Subcutaneous adipose tissue (tissue), 4 donors: Measurements from ENCODE around the gene GLRA1. TPM values are rescaled to one million over a fixed set of nuclear protein-coding genes. Genes with fewer than 3 reads are reported as not detected.

ENCODE experiments used
- total RNA-seq, 4 donors: library from RNA; depleted of rRNA; stranded (reverse); fragments of >200 nt; gene quantifications; one replicate each; pipeline ENCODE4 v1.1.0, GENCODE V29; 2016
- TF ChIP-seq, protein P1 (sequence below): fragments of 450-650 bp; IDR thresholded peaks from one replicate; pipeline ENCODE4 v1.5.1; 2016; ENCODE audit warnings: low read depth, mild to moderate bottlenecking, control low read depth, antibody characterized with exemption, moderate library complexity

GLRA1 gene
- total RNA-seq, 4 donors from 2014 or later: not detected

DNA sequence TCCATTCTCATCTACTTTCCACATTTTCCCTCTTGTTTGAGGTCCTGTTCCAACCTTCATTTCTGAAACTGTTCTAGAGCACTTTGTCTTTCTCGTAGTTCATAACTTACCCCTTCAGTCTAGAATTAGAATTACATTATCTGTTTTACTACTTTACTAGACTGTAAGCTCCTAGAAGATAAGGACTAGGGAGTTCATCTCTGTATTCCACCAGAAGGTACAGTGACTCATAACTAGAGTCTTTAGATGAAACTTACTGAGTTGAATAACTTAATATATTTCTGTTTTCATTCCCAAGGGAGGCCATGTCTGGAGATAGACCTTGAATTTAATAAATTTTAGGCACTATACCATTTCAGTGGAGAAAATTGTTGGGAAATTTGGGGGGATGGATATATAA lies 114.2 kb downstream of the GLRA1 start:
- TF ChIP-seq, protein P1, sequence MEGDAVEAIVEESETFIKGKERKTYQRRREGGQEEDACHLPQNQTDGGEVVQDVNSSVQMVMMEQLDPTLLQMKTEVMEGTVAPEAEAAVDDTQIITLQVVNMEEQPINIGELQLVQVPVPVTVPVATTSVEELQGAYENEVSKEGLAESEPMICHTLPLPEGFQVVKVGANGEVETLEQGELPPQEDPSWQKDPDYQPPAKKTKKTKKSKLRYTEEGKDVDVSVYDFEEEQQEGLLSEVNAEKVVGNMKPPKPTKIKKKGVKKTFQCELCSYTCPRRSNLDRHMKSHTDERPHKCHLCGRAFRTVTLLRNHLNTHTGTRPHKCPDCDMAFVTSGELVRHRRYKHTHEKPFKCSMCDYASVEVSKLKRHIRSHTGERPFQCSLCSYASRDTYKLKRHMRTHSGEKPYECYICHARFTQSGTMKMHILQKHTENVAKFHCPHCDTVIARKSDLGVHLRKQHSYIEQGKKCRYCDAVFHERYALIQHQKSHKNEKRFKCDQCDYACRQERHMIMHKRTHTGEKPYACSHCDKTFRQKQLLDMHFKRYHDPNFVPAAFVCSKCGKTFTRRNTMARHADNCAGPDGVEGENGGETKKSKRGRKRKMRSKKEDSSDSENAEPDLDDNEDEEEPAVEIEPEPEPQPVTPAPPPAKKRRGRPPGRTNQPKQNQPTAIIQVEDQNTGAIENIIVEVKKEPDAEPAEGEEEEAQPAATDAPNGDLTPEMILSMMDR: no peak

GRCh38 chr5:151808451-151809169 lies 116.0 kb downstream of the GLRA1 start:
- TF ChIP-seq, protein P1: no peak

- TF ChIP-seq, protein P1: no peak
These were observed 119.0 kb downstream of the GLRA1 start for GRCh38 chr5:151805414-151806223.

DNA sequence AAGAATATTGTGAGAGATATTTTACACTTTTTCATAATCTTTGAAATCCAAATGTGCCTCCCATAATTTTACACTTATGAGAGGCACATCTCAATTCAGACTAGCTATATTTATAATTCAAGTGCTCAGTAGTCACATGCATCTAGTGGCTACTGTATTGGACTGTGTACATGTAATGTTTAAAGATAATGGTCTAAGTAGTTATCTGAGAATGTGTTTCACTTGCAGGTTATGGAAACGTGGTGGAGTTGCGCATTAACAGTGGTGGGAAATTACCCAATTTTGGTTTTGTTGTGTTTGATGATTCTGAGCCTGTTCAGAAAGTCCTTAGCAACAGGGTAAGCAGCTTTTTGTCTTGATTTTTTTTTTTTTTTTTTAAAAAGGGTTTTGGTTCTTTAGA lies 124.1 kb downstream of the GLRA1 start:
- TF ChIP-seq, protein P1: no peak

DNA sequence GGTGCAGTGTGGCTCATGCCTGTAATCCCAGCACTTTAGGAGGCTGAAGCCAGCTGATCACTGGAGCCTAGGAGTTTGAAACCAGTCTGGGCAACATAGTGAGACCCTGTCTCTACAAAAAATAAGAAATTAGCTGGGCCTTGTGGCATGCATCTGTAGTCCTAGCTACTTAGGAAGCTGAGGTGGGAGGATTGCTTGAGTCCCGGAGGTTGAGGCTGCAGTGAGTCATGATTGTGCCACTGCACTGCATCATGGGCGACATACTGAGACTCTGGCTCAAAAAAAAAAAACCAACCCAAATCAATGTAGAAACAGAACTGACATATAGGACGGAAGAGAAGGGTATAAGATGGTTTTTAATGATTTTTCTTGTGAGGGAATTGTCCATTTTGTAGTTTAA lies 125.2 kb downstream of the GLRA1 start:
- TF ChIP-seq, protein P1: no peak

DNA sequence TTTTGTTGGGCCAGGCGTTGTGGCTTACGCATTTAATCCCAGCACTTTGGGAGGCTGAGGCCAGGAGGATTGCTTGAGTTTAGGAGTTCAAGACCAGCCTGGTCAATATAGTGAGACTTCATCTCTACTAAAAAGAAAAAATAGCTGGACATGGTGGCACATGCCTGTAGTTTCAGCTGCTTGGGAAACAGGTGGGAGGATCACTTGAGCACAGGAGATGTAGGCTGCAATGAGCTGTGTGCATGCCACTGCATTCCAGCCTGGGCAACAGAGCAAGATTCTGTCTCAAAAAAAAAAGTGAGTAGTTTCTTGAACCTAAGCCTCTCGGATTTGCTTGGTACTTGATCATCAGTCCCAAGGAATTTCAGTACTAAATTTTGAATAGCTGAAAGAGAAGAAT lies 126.0 kb downstream of the GLRA1 start:
- TF ChIP-seq, protein P1: no peak

GRCh38 chr5:151795426-151795825 lies 129.2 kb downstream of the GLRA1 start:
- TF ChIP-seq, protein P1: no peak
